Esophagus squamous epithelium (tissue), 5 donors: Measurements from ENCODE around the gene SIGLEC7. TPM values are rescaled to one million over a fixed set of nuclear protein-coding genes. Genes with fewer than 3 reads are reported as not detected.

ENCODE experiments used
- DNase-seq: peaks from one replicate; lab custom pipeline; 2025; lab: John Stamatoyannopoulos, UW
- H3K27ac ChIP-seq, 4 donors: fragments of 200-600 bp; sonication (generic); one replicate each; pipeline ENCODE4 v1.5.1; 2016 to 2019; ENCODE audit warnings: mild to moderate bottlenecking in 1 of 4
- H3K27me3 ChIP-seq, 4 donors: fragments of 200-600 bp; sonication (generic); 1 replicate in 3 of 4; 2 replicates in 1 of 4; pipeline versions ENCODE4 v1.5.1 to v1.6.0; 2017 to 2021; ENCODE audit warnings: antibody characterized with exemption in 1 of 4
- H3K36me3 ChIP-seq, 3 donors: fragments of 200-600 bp; sonication (generic); one replicate each; pipeline ENCODE4 v1.5.1; 2016 to 2019
- H3K4me1 ChIP-seq, 3 donors: fragments of 200-600 bp; sonication (generic); one replicate each; pipeline ENCODE4 v1.5.1; 2017 to 2019
- H3K4me3 ChIP-seq, 4 donors: fragments of 200-600 bp; sonication (generic); 1 replicate in 3 of 4; 2 replicates in 1 of 4; pipeline ENCODE4 v1.5.1; 2016 to 2019; ENCODE audit warnings: mild to moderate bottlenecking in 2 of 4, moderate library complexity in 1 of 4
- H3K9me3 ChIP-seq, 3 donors: fragments of 200-600 bp; sonication (generic); one replicate each; pipeline ENCODE4 v1.5.1; 2016 to 2019
- CTCF ChIP-seq, 6 experiments: fragments of 450-650 bp in 4 of 6; fragments of 200-600 bp in 2 of 6; sonication (generic) in 2 of 6; IDR thresholded peaks; one replicate each; pipeline ENCODE4 v1.5.1; 2016 to 2019; ENCODE audit warnings: antibody characterized with exemption in 6 of 6, mild to moderate bottlenecking in 4 of 6, moderate library complexity in 4 of 6
- POLR2A ChIP-seq, 4 donors: fragments of 450-650 bp; IDR thresholded peaks; one replicate each; pipeline ENCODE4 v1.6.1; 2017; ENCODE audit warnings: antibody characterized with exemption in 4 of 4, mild to moderate bottlenecking in 4 of 4, moderate library complexity in 3 of 4
- WGBS, 2 donors: methylation state at CpG; one replicate each; pipeline ENCODE4 v1.1.5; 2018; 5-methylcytosine and 5-hydroxymethylcytosine counted together
- intact Hi-C: fragments of 100-400 bp; cut with DNase I; formaldehyde crosslinking; loops from one replicate; pipeline ENCODE4 v1.15.0; 2022
- total RNA-seq, 4 donors: library from RNA; depleted of rRNA; stranded (reverse); fragments of >200 nt; gene quantifications; one replicate each; pipeline ENCODE4 v1.1.0, GENCODE V29; 2016
- donor health status: DM: yes; HTN: yes; CAD: no.

The SIGLEC7 gene
- total RNA-seq, 4 donors from 2014 or later, result 0.13 to 3.8 (median 0.32) TPM; not detected in 1

- intact Hi-C loops, result no loop called here
- peaks cover 0 to 38% (median 9%) of the 10 kb centered on the region in 3 donors for H3K4me1 ChIP-seq
- no peaks in the 10 kb centered on the region for H3K36me3 ChIP-seq
- TF ChIP-seq POLR2A (IDR thresholded peaks at IDR 0.05) (no peak), CTCF (IDR thresholded peaks at IDR 0.05) (no peak)
- no peak overlapping the region for H3K4me3 ChIP-seq
- peaks cover 0 to 9% (median 0%) of the 10 kb centered on the region in 4 donors for H3K27me3 ChIP-seq
- no peaks in the 10 kb centered on the region for H3K9me3 ChIP-seq
- H3K27ac ChIP-seq, result peak overlapping the region in 1 of 4 donors; percentile 81
- WGBS, 2 donors, result 75 to 85% methylated on average over 4 of the region's 4 CpGs
- no peak for DNase-seq
These were observed 19.9 kb downstream of the SIGLEC7 start for GRCh38 chr19:51161867-51162496.

GRCh38 chr19:51163257-51163656 is 21.2 kb downstream of the SIGLEC7 start:
- no peaks in the 10 kb centered on the region for H3K36me3 ChIP-seq
- intact Hi-C loops, result no loop called here
- H3K9me3 ChIP-seq, result no peaks in the 10 kb centered on the region
- peaks cover 0 to 38% (median 9%) of the 10 kb centered on the region in 3 donors for H3K4me1 ChIP-seq
- H3K4me3 ChIP-seq, result no peak overlapping the region
- TF ChIP-seq CTCF (IDR thresholded peaks at IDR 0.05) (no peak), POLR2A (IDR thresholded peaks at IDR 0.05) (no peak)
- WGBS, 2 donors, result 25 to 34% methylated on average over 3 of the region's 3 CpGs
- peaks cover 0 to 3% (median 0%) of the 10 kb centered on the region in 4 donors for H3K27me3 ChIP-seq
- peak overlapping the region; percentile 33 to 81 (median 70) for H3K27ac ChIP-seq
- DNase-seq, result no peak

GRCh38 chr19:51164215-51164614 is 22.1 kb downstream of the SIGLEC7 start:
- no peak for TF ChIP-seq CTCF (IDR thresholded peaks at IDR 0.05)
- no peak for TF ChIP-seq POLR2A (IDR thresholded peaks at IDR 0.05)
- H3K27me3 ChIP-seq, result no peaks in the 10 kb centered on the region
- H3K9me3 ChIP-seq, result no peaks in the 10 kb centered on the region
- H3K36me3 ChIP-seq, result no peaks in the 10 kb centered on the region
- intact Hi-C loops, result no loop called here
- peak overlapping the region in 3 of 4 donors; percentile 12 to 81 (median 75) for H3K27ac ChIP-seq
- no peak for DNase-seq
- peaks cover 4 to 43% (median 10%) of the 10 kb centered on the region in 3 donors for H3K4me1 ChIP-seq
- WGBS, 2 donors, result 35 to 41% methylated on average over 3 of the region's 3 CpGs
- H3K4me3 ChIP-seq, result no peak overlapping the region

GRCh38 chr19:51166846-51167490 is 24.9 kb downstream of the SIGLEC7 start:
- Histone ChIP-seq H3K9me3 (no peaks in the 10 kb centered on the region), H3K36me3 (no peaks in the 10 kb centered on the region), H3K4me3 (no peak overlapping the region), H3K27ac (no peak overlapping the region), H3K27me3 (peaks cover 0 to 18% (median 0%) of the 10 kb centered on the region in 4 donors), H3K4me1 (peaks cover 4 to 37% (median 10%) of the 10 kb centered on the region in 3 donors)
- no peak for DNase-seq
- 45 to 84% methylated on average over 4 to 7 of the region's 9 CpGs for WGBS, 2 donors
- no peak for TF ChIP-seq POLR2A (IDR thresholded peaks at IDR 0.05)
- TF ChIP-seq CTCF (IDR thresholded peaks at IDR 0.05), result no peak
- intact Hi-C loops, result no loop called here
